Fibroblast of villous mesenchyme (primary cell): ENCODE results near the gene ENTHD1. TPM values are rescaled to one million over a fixed set of nuclear protein-coding genes. Genes with fewer than 3 reads are reported as not detected.
"Not testable (repeated sequence)": the region's sequence is repeated elsewhere in the genome, so short reads cannot be mapped to it uniquely, and the experiment has no call there.

Experiments
- DNase-seq: peaks from one replicate; pipeline ENCODE4 v3.0.0-alpha.2; 2010; ENCODE audit warnings: low read depth
- H3K4me3 ChIP-seq: 2 replicates; pipeline ENCODE4 v1.5.1; 2011; ENCODE audit warnings: low read depth, mild to moderate bottlenecking, low read length
- total RNA-seq: library from RNA; depleted of rRNA; stranded (reverse); fragments of >200 nt; gene quantifications from 2 replicates; pipeline ENCODE4 v1.2.3, GENCODE V29; 2012
- TF ChIP-seq, protein P1 (sequence below): IDR thresholded peaks from 2 replicates; pipeline ENCODE4 v1.5.1; 2012; ENCODE audit warnings: low read depth, mild to moderate bottlenecking, low read length; ENCODE audit not compliant: insufficient read depth

The ENTHD1 gene
- total RNA-seq, 1 donor = not detected

DNA sequence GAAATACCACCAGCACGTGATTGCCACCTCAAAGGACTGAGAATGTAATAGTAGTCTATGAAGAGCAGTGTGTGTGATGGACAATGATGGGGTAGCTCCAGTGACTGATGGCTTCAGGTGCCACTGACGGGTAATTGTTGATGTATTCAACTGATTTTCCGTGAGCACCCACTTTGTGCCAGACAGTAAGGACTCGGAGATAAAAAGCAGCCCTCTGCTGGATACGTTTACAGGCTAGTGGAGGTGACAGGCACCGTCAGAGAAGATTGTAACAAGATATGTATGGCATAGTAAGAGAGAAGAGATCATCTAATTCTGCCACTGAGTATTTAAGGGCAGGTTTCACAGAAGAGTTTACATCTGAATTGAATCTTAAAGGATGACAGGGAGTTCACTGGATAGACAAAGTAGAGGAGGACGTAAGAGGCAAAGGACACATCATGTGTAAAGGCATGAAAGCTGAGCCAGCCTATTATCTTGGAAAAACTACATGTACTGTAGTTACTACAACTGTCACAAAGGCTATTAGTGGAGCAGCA lies 1.1 kb upstream of the ENTHD1 start:
- no peak for DNase-seq
- TF ChIP-seq, protein P1, sequence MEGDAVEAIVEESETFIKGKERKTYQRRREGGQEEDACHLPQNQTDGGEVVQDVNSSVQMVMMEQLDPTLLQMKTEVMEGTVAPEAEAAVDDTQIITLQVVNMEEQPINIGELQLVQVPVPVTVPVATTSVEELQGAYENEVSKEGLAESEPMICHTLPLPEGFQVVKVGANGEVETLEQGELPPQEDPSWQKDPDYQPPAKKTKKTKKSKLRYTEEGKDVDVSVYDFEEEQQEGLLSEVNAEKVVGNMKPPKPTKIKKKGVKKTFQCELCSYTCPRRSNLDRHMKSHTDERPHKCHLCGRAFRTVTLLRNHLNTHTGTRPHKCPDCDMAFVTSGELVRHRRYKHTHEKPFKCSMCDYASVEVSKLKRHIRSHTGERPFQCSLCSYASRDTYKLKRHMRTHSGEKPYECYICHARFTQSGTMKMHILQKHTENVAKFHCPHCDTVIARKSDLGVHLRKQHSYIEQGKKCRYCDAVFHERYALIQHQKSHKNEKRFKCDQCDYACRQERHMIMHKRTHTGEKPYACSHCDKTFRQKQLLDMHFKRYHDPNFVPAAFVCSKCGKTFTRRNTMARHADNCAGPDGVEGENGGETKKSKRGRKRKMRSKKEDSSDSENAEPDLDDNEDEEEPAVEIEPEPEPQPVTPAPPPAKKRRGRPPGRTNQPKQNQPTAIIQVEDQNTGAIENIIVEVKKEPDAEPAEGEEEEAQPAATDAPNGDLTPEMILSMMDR = no peak
- no peak overlapping the region for H3K4me3 ChIP-seq

DNA sequence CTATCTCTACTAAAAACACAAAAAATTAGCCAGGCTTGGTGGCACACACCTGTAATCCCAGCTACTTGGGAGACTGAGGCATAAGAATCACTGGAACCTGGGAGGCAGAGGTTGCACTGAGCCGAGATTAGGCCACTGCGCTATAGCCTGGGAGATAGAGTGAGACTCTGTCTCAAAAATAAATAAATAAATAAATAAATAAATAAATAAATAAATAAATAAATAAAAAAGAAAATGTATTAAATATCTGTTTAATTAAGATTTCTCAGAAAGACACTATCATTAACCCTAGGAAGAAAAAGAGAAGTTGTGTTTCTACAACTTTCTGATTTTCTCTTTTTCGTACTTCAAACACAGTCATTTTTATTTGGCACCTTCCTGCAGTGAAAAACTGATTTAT lies 3.6 kb downstream of the ENTHD1 start:
- not testable (repeated sequence) for H3K4me3 ChIP-seq, DNase-seq

DNA sequence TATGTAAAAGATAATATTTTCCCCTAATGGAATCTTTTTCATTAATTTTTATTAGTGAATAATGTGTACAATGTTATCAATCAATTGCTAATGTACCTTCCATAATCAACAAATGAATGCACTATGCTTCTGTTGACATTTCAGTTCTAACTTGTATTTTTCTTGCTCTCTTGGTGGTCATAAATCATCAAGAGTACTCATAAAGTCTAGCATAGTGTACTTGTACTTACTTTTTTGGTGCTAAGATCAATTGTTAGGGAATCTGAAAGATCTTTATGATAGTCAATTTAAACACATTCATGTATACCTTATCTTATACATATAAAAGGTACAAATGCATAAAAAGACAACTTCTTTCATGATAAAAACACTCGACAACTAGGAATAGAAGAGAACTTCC lies 10.5 kb downstream of the ENTHD1 start:
- DNase-seq = no peak
- TF ChIP-seq, protein P1 = no peak
- H3K4me3 ChIP-seq = no peak overlapping the region

DNA sequence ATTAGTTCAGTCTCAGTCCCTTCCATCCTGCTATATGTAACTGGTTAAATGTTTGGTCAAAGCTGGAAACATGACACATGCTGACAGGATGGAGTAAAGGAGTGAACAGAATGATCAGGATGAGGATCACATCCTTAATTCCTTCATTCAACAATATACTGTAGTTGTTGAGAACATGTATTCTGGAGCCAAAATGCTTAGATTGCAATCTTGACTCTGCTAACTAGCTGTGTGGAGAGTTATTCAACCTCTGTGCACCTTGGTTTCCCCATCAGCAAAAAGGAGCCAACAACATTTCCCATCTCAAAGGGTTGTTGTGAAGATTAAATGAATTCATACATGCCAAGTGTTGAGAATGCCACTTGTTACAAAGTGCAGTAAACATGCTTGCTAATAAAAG lies 12.8 kb downstream of the ENTHD1 start:
- TF ChIP-seq, protein P1 = no peak

DNA sequence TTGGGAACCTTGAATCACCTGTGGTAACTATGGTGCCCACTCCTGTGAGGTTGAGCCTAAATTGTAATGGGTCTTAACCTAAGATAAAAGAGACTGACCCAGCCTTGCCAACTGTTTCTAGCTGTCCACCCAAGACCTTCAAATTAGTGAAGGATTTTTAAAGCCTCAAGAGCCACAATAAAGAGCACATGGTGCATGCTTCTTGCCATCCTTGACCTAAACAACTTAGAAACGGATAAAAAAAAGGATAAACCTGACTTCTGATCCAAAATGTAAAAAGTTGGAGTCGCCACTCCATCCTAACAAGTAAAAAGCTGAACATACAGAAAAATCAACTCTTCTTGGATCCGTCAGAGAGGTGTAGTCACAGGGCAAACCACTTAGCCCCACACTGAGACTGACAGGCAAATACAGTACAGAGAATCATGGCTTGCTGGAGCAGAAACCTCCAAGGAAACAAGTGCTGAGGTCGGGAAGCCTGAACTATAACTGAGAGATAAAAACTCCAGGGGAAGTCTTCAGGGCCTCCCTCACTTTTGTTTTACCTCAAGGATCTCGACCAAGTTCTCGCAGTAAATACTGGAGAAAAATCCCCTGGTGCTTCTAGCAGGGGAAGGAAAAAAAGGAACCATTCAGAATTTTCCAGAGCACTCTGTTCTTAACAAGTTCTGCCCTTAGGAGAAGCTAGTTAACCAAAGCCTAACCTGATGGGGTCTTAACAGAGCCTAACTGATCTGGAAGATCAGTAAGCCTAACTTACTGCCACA lies 16.3 kb downstream of the ENTHD1 start:
- TF ChIP-seq, protein P1 = no peak
- DNase-seq = no peak
- no peak overlapping the region for H3K4me3 ChIP-seq

More for the DNA sequence above, 12.8 kb downstream of the ENTHD1 start:
- no peak overlapping the region for H3K4me3 ChIP-seq
- no peak for DNase-seq

DNA sequence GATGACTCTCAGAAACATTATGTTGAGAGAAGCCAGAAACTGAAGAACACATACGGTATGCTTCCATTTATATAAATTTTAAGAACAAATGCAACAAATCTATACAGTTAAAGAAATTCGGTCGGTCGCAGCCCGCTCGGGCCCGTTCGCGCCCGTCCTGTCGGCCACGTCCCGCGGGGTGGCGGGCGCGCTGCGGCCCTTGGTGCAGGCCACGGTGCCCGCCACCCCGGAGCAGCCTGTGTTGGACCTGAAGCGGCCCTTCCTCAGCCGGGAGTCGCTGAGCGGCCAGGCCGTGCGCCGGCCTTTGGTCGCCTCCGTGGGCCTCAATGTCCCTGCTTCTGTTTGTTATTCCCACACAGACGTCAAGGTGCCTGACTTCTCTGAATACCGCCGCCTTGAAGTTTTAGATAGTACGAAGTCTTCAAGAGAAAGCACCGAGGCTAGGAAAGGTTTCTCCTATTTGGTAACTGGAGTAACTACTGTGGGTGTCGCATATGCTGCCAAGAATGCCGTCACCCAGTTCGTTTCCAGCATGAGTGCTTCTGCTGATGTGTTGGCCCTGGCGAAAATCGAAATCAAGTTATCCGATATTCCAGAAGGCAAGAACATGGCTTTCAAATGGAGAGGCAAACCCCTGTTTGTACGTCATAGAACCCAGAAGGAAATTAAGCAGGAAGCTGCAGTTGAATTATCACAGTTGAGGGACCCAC lies 18.2 kb downstream of the ENTHD1 start:
- DNase-seq, H3K4me3 ChIP-seq: not testable (repeated sequence)

DNA sequence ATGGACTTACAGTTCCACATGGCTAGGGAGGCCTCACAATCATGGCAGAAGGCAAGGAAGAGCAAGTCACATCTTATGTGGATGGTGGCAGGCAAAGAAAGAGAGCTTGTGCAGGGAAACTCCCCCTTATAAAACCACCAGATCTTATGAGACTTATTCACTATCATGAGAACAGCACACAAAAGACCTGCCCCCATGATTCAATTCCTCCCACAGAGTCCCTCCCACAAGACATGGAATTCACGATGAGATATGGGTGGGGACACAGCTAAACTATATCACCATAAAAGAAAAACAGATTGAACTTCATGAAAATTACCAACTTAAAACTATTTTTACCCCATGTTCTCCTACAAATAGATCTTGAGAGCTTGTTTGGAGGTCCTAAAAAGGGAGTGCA lies 19.6 kb downstream of the ENTHD1 start:
- H3K4me3 ChIP-seq = no peak overlapping the region
- TF ChIP-seq, protein P1 = no peak
- DNase-seq = no peak
